Coronary artery (tissue), 2 donors: ENCODE results near the gene PARD6G.

Experiments
- DNase-seq: peaks from one replicate; pipeline ENCODE4 v3.0.0-alpha.2; 2017; ENCODE audit warnings: low spot score
- H3K27ac ChIP-seq, 2 donors: fragments of 200-600 bp; sonication (generic); one replicate each; pipeline ENCODE4 v1.5.1; 2016 to 2019
- H3K4me3 ChIP-seq: fragments of 200-600 bp; sonication (generic); 2 replicates; pipeline ENCODE4 v1.5.1; 2016; ENCODE audit warnings: mild to moderate bottlenecking, moderate library complexity
- TF ChIP-seq, protein P1 (sequence below): fragments of 200-600 bp; sonication (generic); IDR thresholded peaks from one replicate; pipeline ENCODE4 v1.5.1; 2019; ENCODE audit warnings: antibody characterized with exemption

PARD6G gene

DNA sequence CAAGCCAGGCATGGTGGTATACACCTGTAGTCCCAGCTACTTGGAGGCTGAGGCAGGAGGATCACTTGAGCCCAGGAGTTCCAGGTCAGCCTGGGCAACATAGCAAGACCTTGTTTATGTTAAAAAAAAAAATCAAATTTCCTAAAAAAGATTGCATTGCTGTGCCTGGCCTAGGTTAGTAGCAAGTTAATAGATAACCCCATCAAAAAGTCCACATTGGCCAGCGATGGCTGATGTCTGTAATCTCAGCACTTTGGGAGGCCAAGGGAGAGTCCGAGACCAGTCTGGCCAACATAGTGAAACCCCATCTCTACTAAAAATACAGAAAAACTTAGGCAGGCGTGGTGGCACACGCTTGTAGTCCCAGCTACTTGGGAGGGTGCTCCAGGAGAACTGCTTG, 38.7 kb downstream of the PARD6G start:
- TF ChIP-seq, protein P1, sequence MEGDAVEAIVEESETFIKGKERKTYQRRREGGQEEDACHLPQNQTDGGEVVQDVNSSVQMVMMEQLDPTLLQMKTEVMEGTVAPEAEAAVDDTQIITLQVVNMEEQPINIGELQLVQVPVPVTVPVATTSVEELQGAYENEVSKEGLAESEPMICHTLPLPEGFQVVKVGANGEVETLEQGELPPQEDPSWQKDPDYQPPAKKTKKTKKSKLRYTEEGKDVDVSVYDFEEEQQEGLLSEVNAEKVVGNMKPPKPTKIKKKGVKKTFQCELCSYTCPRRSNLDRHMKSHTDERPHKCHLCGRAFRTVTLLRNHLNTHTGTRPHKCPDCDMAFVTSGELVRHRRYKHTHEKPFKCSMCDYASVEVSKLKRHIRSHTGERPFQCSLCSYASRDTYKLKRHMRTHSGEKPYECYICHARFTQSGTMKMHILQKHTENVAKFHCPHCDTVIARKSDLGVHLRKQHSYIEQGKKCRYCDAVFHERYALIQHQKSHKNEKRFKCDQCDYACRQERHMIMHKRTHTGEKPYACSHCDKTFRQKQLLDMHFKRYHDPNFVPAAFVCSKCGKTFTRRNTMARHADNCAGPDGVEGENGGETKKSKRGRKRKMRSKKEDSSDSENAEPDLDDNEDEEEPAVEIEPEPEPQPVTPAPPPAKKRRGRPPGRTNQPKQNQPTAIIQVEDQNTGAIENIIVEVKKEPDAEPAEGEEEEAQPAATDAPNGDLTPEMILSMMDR: no peak
- DNase-seq: no peak
- Histone ChIP-seq H3K27ac (no peak overlapping the region), H3K4me3 (no peak overlapping the region)

DNA sequence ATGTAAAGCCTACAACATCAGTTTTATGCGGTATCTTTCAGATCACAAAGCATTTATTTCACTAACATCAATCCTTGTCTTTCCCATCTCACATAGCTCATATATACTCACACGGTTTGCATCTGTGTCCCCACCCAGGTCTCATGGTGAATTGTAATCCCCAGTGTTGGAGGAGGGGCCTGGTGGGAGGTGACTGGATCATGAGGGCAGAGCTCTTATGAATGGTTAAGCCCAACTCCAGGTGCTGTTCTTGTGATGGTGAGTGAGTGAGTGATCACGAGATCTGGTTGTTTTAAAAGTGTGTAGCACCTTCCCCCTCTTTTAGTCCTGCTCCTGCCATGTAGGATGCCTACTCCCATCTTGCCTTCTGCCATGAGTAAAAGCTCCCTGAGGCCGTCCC, 42.0 kb downstream of the PARD6G start:
- TF ChIP-seq, protein P1: no peak
- DNase-seq: no peak

DNA sequence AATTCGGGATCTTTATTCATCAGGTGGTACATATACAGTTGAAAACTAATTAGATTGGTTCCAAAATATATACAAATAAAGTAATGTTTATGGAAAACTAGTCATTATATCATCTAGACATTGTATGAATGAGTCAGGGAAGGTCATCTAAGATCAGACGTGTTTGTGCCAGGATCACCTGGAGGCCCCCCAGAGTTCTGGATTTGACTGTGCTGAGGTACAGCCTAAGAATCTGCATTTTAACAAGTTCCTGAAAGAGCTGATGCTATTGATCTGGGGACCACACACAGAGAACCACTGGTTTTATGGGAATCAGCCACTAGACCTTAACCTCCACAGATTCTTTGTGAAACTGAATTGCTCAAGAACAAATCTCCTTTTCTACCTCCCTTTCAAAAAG, 43.2 kb downstream of the PARD6G start:
- Histone ChIP-seq H3K27ac (no peak overlapping the region), H3K4me3 (no peak overlapping the region)
- DNase-seq: no peak
- TF ChIP-seq, protein P1: no peak

More for the DNA sequence above, 42.0 kb downstream of the PARD6G start:
- no peak overlapping the region for H3K4me3 ChIP-seq
- no peak overlapping the region for H3K27ac ChIP-seq

DNA sequence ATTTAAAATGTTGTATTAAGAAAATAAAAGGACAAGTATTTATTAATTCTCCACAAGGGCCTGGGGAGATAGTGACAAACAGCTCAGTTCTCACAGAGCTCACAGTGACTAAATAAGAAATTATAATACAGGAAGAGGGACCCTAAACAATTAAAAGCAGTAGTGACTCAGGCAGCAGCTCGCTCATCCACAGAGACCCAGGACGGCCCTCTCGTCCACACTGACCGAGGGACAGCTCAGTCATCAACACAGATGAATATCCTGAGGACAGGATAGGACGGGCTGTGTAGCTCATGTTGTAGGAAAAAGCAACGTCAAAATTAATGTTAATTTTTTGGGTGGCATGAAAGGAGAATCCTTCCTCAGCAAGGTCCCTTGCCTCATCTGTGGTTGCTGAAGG, 44.1 kb downstream of the PARD6G start:
- TF ChIP-seq, protein P1: no peak
- no peak for DNase-seq
- Histone ChIP-seq H3K4me3 (no peak overlapping the region), H3K27ac (no peak overlapping the region)

DNA sequence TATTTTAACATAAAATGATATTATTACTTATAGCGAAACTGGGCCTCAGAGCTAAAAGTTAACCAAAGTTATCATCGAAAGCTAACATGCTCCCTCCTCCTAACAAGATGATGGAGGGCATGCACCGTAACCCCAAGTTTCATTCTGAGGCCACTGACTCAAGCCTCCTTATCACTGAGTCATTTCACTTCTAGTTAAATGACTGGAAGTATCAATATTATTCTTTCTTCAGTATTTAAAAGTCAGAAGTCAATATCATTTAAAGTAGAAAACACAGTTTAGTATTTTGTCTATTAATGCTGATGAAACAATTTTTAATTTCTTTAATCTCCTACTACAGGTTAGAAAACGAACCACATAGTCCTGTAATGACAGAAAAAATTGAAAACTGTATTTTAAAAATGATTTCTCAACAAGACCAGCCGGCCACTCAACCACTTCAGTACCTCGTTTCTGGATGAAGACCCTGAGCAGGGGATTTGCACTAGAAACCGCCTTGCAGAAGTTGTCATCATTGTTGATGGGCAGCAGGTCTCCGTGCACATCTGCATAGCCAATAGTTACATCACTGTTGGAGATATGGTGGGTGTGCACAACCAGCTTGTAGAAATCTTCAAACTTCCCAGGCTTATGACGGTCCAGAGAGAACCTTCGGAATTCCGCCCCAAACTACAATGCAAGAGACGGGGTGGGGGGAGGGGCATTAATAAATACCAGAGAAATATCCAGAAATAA, 44.9 kb downstream of the PARD6G start:
- Histone ChIP-seq H3K27ac (no peak overlapping the region), H3K4me3 (no peak overlapping the region)
- no peak for DNase-seq
- TF ChIP-seq, protein P1: no peak

DNA sequence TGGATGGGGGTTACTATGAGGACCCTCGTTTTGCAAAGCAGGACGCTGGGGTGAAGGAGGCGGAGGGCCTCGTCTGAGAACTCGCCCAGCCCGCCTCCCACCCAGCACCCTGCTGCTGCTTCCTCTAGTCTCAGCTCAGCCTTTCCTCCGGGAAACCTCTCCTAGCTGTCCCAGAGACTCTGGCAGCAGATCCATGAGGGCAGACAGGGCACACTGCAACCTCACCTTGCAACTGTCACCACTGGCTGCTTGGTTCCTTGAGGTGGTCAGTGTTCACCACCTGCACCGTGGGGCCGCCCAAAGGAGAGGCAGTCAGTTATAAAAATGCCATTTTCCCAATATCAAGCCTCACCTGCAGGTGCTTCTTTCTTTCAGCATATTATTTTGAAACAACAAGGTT, 45.6 kb downstream of the PARD6G start:
- H3K4me3 ChIP-seq: no peak overlapping the region
- DNase-seq: no peak
- H3K27ac ChIP-seq: no peak overlapping the region
- TF ChIP-seq, protein P1: no peak

DNA sequence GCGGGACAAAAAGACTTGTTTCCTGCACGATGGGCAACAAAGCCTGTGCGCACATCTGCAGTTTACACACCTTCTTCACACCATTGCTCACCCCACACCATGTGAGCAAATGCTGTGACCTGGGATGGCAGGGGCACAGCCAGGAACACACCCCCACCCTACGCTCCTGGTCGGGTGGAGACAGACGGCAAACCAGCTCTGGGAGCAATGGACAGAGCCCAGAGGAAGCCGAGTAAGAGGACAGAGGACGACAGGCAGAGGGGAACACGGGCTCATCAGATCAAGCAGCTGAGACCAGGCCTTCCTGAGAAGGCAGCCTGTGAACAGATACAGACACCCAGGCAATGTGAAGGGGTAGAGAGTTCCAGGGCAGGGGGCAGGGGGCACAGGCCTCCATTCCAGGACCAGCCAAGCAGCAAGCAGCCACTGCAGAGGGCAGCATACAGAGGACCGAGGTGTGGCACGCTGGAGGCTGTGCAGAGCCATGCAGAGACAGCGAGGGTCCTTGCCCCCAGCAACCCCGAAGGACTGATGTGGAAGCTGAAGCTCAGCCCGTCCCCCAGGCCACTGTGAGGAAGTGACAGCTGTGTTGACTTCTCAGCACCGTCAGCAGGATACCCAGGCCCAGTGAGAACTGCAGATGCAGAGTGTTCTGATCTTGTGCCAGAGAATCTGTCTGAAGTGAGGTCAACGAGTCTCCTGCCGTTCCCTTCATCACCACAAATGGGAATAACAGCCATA, 46.2 kb downstream of the PARD6G start:
- H3K4me3 ChIP-seq: no peak overlapping the region
- TF ChIP-seq, protein P1: no peak
- DNase-seq: no peak
- H3K27ac ChIP-seq: no peak overlapping the region
